Measurements from ENCODE around the gene DGCR2. TPM values are rescaled to one million over a fixed set of nuclear protein-coding genes. Genes with fewer than 3 reads are reported as not detected.

The DGCR2 gene
- total and polyA plus RNA-seq, 2 of the 4 experiments (the other 2 are of a cell fraction): 17.2 to 35.4 TPM

DNA sequence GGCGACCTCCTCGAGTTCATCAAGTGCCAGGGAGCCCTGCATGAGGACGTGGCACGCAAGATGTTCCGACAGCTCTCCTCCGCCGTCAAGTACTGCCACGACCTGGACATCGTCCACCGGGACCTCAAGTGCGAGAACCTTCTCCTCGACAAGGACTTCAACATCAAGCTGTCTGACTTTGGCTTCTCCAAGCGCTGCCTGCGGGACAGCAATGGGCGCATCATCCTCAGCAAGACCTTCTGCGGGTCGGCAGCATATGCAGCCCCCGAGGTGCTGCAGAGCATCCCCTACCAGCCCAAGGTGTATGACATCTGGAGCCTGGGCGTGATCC is 9.4 kb upstream of the DGCR2 start:
- Histone ChIP-seq H3K9me1 (ENCODE audit: insufficient read depth, low read length) (peaks cover 3% of the 10 kb centered on the region; the same call in 1 of the 2 replicates), H4K8ac (ENCODE audit: low read depth in 2 of 2, low read length in 2 of 2) (no peak overlapping the region), H3K9ac (ENCODE audit: low read depth, low read length) (no peak overlapping the region), H3K36me3 (ENCODE audit: control insufficient read depth, insufficient read depth, low read length) (peaks cover 41% of the 10 kb centered on the region), H3K18ac (ENCODE audit: low read depth, low read length) (no peak overlapping the region), H4K20me1 (ENCODE audit: insufficient read depth, low read length) (no peaks in the 10 kb centered on the region), H2AK5ac (ENCODE audit: low read depth, low read length) (no peak overlapping the region), H2AK9ac (replicated peaks; ENCODE audit: low read depth, low read length, poor library complexity) (no peak overlapping the region), H3K79me1 (ENCODE audit: low read depth in 1 of 2, low read length in 2 of 2) (no peaks in the 10 kb centered on the region), H3K9me3 (ENCODE audit: control insufficient read depth, insufficient read depth, low read length) (no peaks in the 10 kb centered on the region), H3K27me3 (ENCODE audit: control insufficient read depth, insufficient read depth, low read length) (no peaks in the 10 kb centered on the region), H3K23ac (ENCODE audit: low read depth, low read length) (no peak overlapping the region), H3K4me2 (ENCODE audit: low read depth, low read length) (no peak overlapping the region), H4K5ac (ENCODE audit: low read depth, low read length) (no peak overlapping the region), H3K27ac (ENCODE audit: insufficient read depth, low read length) (no peak overlapping the region), H2BK5ac (ENCODE audit: low read depth, low read length, poor library complexity, severe bottlenecking) (no peak overlapping the region), H2BK120ac (ENCODE audit: low read depth, low read length) (no peak overlapping the region), H3K4me3 (ENCODE audit: insufficient read depth, low read depth, low read length) (no peak overlapping the region), H2AFZ (replicated peaks; ENCODE audit: low read length, poor library complexity) (no peak overlapping the region), H3K4ac (ENCODE audit: low read depth, low read length) (no peak overlapping the region), H3K56ac (ENCODE audit: extremely low read depth, insufficient read depth, low read length) (no peak overlapping the region), H3K4me1 (ENCODE audit: control insufficient read depth, insufficient read depth, low read length) (no peaks in the 10 kb centered on the region), H2BK15ac (ENCODE audit: low read depth, low read length) (no peak overlapping the region), H2BK20ac (ENCODE audit: low read depth, low read length) (no peak overlapping the region), H3K14ac (replicated peaks; ENCODE audit: low read depth, low read length) (no peak overlapping the region), H4K91ac (ENCODE audit: insufficient read depth, low read depth, low read length) (no peak overlapping the region)
- no peak for TF ChIP-seq BHLHE40 (IDR thresholded peaks at IDR 0.05; ENCODE audit: low read depth, low read length)
- no peak for TF ChIP-seq MAFK (IDR thresholded peaks at IDR 0.05; ENCODE audit: low read depth, low read length)
- no peak for TF ChIP-seq RCOR1 (IDR thresholded peaks at IDR 0.05; ENCODE audit: insufficient replicate concordance, low read length)
- TF ChIP-seq RFX5 (IDR thresholded peaks at IDR 0.05; ENCODE audit: low read depth, low read length): no peak
- no peak for TF ChIP-seq FOS (IDR thresholded peaks at IDR 0.05; ENCODE audit: low read depth, low read length)
- TF ChIP-seq CEBPB (IDR thresholded peaks at IDR 0.05; ENCODE audit: low read depth, low read length): no peak
- TF ChIP-seq ELK1 (IDR thresholded peaks at IDR 0.05; ENCODE audit: borderline replicate concordance, low read depth, low read length): no peak
- TF ChIP-seq CTCF (conservative IDR thresholded peaks at IDR 0.05; ENCODE audit: low read depth, low read length): no peak
- TF ChIP-seq MAZ (IDR thresholded peaks at IDR 0.05; ENCODE audit: borderline replicate concordance, low read depth, low read length): no peak
- POLR2A ChIA-PET (ENCODE audit: unreplicated experiment): no interaction called here
- intact Hi-C loops (cut with micrococcal nuclease) (no loop called here), in situ Hi-C loops (cut with MboI; ENCODE audit: low sequenced_read_pairs) (no loop called here), dilution Hi-C loops (cut with HindIII; ENCODE audit: low sequenced_read_pairs, unreplicated experiment) (no loop called here)
- WGBS, 2 experiments (ENCODE audit: extremely low coverage in 2 of 2, insufficient read length in 1 of 2): 95% methylated on average over 16 of the region's 19 CpGs; no CpG with 5 or more reads in 1 of the 2 experiments
- no peak for ATAC-seq (ENCODE audit: low read depth)
- DNase-seq: no peak
- no TSS peak for BruUV-seq (replicated peaks)
- CTCF ChIA-PET: no interaction called here

All from IMR-90 (cell line).